Muscle layer of duodenum (tissue), 2 donors: ENCODE measurements around the gene TAF11L8.
"Not testable (repeated sequence)": the region's sequence is repeated elsewhere in the genome, so short reads cannot be mapped to it uniquely, and the experiment has no call there.

Source experiments
- H3K27ac ChIP-seq: one replicate; pipeline ENCODE4 v1.7.0; 2013; ENCODE audit warnings: mild to moderate bottlenecking, low read length
- H3K27me3 ChIP-seq: one replicate; pipeline ENCODE4 v1.7.0; 2013; ENCODE audit warnings: low read depth, mild to moderate bottlenecking, control low read depth, low read length
- H3K36me3 ChIP-seq, 2 donors: one replicate each; pipeline ENCODE4 v1.7.0; 2013; ENCODE audit warnings: low read length in 2 of 2, control low read depth in 1 of 2, mild to moderate bottlenecking in 1 of 2; ENCODE audit not compliant: insufficient read depth in 2 of 2, control insufficient read depth in 1 of 2
- H3K4me1 ChIP-seq, 2 donors: one replicate each; pipeline ENCODE4 v1.7.0; 2013; ENCODE audit warnings: low read length in 2 of 2, mild to moderate bottlenecking in 2 of 2, control low read depth in 1 of 2, moderate library complexity in 1 of 2; ENCODE audit not compliant: insufficient read depth in 2 of 2, control insufficient read depth in 1 of 2
- H3K4me3 ChIP-seq, 2 donors: one replicate each; pipeline ENCODE4 v1.7.0; 2013; ENCODE audit warnings: low read length in 2 of 2, low read depth in 1 of 2, mild to moderate bottlenecking in 1 of 2
- H3K9me3 ChIP-seq, 2 donors: one replicate each; pipeline ENCODE4 v1.7.0; 2013; ENCODE audit warnings: low read length in 2 of 2, control low read depth in 1 of 2, mild to moderate bottlenecking in 1 of 2; ENCODE audit not compliant: control insufficient read depth in 1 of 2
- donor health status: healthy.

Gene TAF11L8

DNA sequence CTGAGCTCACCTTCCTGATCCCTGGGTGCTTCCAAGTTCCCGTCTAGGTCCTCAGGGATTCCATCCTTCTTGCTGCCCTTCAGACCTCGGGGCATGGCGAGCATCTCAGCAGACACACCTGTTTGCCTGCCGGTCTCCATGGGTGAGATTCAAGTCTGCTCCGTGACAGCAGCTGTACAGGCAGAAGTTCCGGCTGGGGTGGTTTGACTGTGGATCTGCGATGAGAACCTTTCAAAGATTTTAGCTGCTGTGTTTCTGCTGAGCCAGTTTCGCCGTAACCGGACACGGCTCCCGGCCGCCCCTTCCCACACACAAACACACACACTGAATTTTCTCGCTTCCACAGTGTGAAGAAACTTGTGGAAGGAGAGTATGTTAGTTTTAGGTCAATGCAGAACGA, 3.5 kb upstream of the TAF11L8 start, which contains the start of gene TAF11L9:
TSS of gene TAF11L9 (minus strand) at position 140 of the 400 bp plus-strand sequence.
- not testable (repeated sequence) for H3K27ac ChIP-seq, H3K4me1 ChIP-seq, H3K27me3 ChIP-seq, H3K9me3 ChIP-seq, H3K4me3 ChIP-seq, H3K36me3 ChIP-seq

DNA sequence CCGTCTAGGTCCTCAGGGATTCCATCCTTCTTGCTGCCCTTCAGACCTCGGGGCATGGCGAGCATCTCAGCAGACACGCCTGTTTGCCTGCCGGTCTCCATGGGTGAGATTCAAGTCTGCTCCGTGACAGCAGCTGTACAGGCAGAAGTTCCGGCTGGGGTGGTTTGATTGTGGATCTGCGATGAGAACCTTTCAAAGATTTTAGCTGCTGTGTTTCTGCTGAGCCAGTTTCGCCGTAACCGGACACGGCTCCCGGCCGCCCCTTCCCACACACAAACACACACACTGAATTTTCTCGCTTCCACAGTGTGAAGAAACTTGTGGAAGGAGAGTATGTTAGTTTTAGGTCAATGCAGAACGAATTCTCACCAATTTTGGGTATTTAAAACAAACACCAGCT, 5.1 kb downstream of the TAF11L8 start, which contains the start of gene TAF11L7:
TSS of gene TAF11L7 (minus strand) at position 101 of the 400 bp plus-strand sequence.
- not testable (repeated sequence) for H3K4me3 ChIP-seq, H3K9me3 ChIP-seq, H3K27ac ChIP-seq, H3K27me3 ChIP-seq, H3K36me3 ChIP-seq, H3K4me1 ChIP-seq
